Endodermal cell (in vitro differentiated cells): ENCODE measurements around the gene ZBTB40. TPM values are rescaled to one million over a fixed set of nuclear protein-coding genes. Genes with fewer than 3 reads are reported as not detected.
A peak's percentile ranks its signal among the peaks of the same experiment; 100 is the strongest.

ENCODE experiments used
- DNase-seq: peaks from one replicate; pipeline ENCODE4 v3.0.0-alpha.2; 2017
- H3K27ac ChIP-seq: 2 replicates; pipeline ENCODE4 v1.5.1; 2013; ENCODE audit warnings: mild to moderate bottlenecking, low read depth, low read length, moderate library complexity
- H3K27me3 ChIP-seq: 2 replicates; pipeline ENCODE4 v1.6.1; 2013; ENCODE audit warnings: mild to moderate bottlenecking, low read length, moderate library complexity; ENCODE audit not compliant: insufficient read depth, control insufficient read depth, poor library complexity, severe bottlenecking
- H3K36me3 ChIP-seq: 2 replicates; pipeline ENCODE4 v1.7.0; 2013; ENCODE audit warnings: mild to moderate bottlenecking, low read length, moderate library complexity; ENCODE audit not compliant: control insufficient read depth, insufficient read depth
- H3K4me1 ChIP-seq: one replicate; pipeline ENCODE4 v1.7.0; 2013; ENCODE audit warnings: low read length; ENCODE audit not compliant: control insufficient read depth, insufficient read depth
- H3K4me3 ChIP-seq: 2 replicates; pipeline ENCODE4 v1.5.1; 2013; ENCODE audit warnings: mild to moderate bottlenecking, low read length, moderate library complexity
- H3K9ac ChIP-seq: 2 replicates; pipeline ENCODE4 v1.6.1; 2013; ENCODE audit warnings: mild to moderate bottlenecking, low read length, moderate library complexity; ENCODE audit not compliant: poor library complexity, severe bottlenecking; ENCODE audit errors: extremely low read depth
- H3K9me3 ChIP-seq: 2 replicates; pipeline ENCODE4 v1.6.1; 2013; ENCODE audit warnings: mild to moderate bottlenecking, low read length, moderate library complexity; ENCODE audit not compliant: control insufficient read depth
- H3K27ac Mint-ChIP-seq: 2 replicates; pipeline ENCODE4 v1.8.0; 2020; ENCODE audit warnings: mixed read lengths
- H3K27me3 Mint-ChIP-seq: 2 replicates; pipeline ENCODE4 v1.8.0; 2021; ENCODE audit warnings: mild to moderate bottlenecking, mixed read lengths; ENCODE audit not compliant: insufficient read depth
- H3K36me3 Mint-ChIP-seq: 2 replicates; pipeline ENCODE4 v1.8.0; 2020; ENCODE audit warnings: low read depth, mixed read lengths
- H3K4me1 Mint-ChIP-seq: 2 replicates; pipeline ENCODE4 v1.8.0; 2020; ENCODE audit warnings: mixed read lengths
- H3K4me3 Mint-ChIP-seq: 2 replicates; pipeline ENCODE4 v1.8.0; 2020; ENCODE audit warnings: mild to moderate bottlenecking, moderate library complexity, mixed read lengths
- H3K9me3 Mint-ChIP-seq: 2 replicates; pipeline ENCODE4 v1.8.0; 2020; ENCODE audit warnings: mild to moderate bottlenecking, mixed read lengths
- CTCF ChIP-seq: fragments of 200-600 bp; sonication (generic); conservative IDR thresholded peaks from 2 replicates; pipeline ENCODE4 v1.5.0; 2021; ENCODE audit warnings: antibody characterized with exemption, mild to moderate bottlenecking
- WGBS, 2 experiments: methylation state at CpG; one replicate each; pipeline versions ENCODE4 v1.1.5 to v1.1.7; 2013; ENCODE audit warnings: missing lambda C conversion rate in 2 of 2, mixed read lengths in 1 of 2; ENCODE audit not compliant: insufficient coverage in 1 of 2, insufficient read length in 1 of 2; 5-methylcytosine and 5-hydroxymethylcytosine counted together
- total RNA-seq, 2 donors: library from RNA; stranded (reverse); fragmentation: NEBNext Ultra II Directional in 1 of 2; extraction: Animal tissue kit (Norgen Biotek cat#: 25700) in 1 of 2; gene quantifications; 2 replicates in 1 of 2; 3 replicates in 1 of 2; pipeline ENCODE4 v1.2.1, GENCODE V29; 2021

ZBTB40 gene
- total RNA-seq, 2 donors from 2014 or later: 18.5 to 29.7 TPM

DNA sequence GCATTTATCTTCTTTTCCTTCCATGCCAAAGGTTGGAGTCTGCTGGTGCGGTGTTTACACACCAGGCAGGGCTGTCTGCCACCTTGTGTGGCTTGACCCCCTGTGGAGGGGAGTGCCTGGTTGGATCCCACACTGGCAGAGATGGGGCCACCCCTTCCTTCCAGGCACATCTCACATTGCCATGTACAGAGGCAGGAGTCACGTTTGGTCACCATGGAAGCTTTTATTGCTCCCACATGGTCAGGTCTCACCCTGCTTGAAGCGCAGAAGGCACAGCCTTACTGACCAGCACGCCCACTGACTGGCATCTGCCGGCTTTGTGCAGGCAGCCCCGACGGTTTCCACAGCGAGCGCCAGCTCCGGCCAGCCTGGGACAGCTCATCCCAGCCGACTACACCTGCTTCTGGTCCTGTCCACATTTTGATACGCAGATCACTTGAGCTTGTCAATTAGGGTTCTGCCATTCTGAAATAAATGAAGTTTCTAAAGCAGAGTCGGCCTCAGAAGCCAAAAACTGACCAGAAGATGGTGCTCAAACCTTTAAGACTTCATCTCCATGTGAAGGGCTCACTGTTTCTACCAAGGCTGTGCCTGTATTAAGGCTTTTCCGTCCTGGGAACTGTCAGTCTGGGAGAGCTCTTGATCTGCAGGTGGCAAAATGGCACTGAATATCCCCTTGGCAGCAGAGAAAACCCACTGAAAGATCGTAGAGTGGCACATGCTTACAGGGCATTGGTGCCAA, 76.1 kb downstream of the ZBTB40 start:
- no peaks in the 10 kb centered on the region for H3K9me3 Mint-ChIP-seq
- Histone ChIP-seq H3K4me3 (no peak overlapping the region), H3K9ac (no peak overlapping the region), H3K4me1 (peaks cover 16% of the 10 kb centered on the region), H3K27me3 (no peaks in the 10 kb centered on the region), H3K36me3 (peaks cover 41% of the 10 kb centered on the region), H3K9me3 (no peaks in the 10 kb centered on the region), H3K27ac (no peak overlapping the region)
- peaks cover 36% of the 10 kb centered on the region for H3K36me3 Mint-ChIP-seq
- TF ChIP-seq CTCF: peak; percentile 67
- H3K27ac Mint-ChIP-seq: peak overlapping the region; percentile 12
- H3K27me3 Mint-ChIP-seq: no peaks in the 10 kb centered on the region
- 86 to 89% methylated on average over 13 to 15 of the region's 15 CpGs for WGBS, 2 experiments
- DNase-seq: peak; percentile 72
- H3K4me1 Mint-ChIP-seq: peaks cover 17% of the 10 kb centered on the region
- no peak overlapping the region for H3K4me3 Mint-ChIP-seq

DNA sequence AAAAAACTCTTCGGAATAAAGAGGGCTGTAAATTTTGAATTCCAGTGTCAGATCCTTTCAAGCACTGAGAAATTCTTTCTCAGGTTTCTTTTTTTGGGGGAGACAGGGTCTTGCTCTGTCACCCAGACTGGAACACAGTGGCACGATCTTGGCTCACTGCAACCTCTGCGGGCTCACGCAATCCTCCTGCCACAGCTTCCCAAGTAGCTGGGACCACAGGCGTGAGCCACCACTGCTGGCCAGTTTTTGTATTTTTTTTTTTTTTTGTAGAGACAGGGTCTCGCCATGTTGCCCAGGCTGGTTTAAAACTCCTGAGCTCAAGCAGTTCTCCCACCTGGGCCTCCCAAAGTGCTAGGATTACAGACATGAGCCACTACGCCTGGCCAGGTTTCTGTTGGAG, 76.8 kb downstream of the ZBTB40 start:
- no peak overlapping the region for H3K27ac ChIP-seq
- TF ChIP-seq CTCF: no peak
- H3K4me1 Mint-ChIP-seq: peaks cover 17% of the 10 kb centered on the region
- H3K4me3 ChIP-seq: no peak overlapping the region
- H3K9ac ChIP-seq: no peak overlapping the region
- DNase-seq: no peak
- peaks cover 35% of the 10 kb centered on the region for H3K36me3 ChIP-seq
- no peaks in the 10 kb centered on the region for H3K27me3 Mint-ChIP-seq
- H3K9me3 Mint-ChIP-seq: no peaks in the 10 kb centered on the region
- H3K9me3 ChIP-seq: no peaks in the 10 kb centered on the region
- no peak overlapping the region for H3K4me3 Mint-ChIP-seq
- peaks cover 16% of the 10 kb centered on the region for H3K4me1 ChIP-seq
- H3K27ac Mint-ChIP-seq: no peak overlapping the region
- 95 to 97% methylated on average over 4 to 7 of the region's 7 CpGs for WGBS, 2 experiments
- peaks cover 32% of the 10 kb centered on the region for H3K36me3 Mint-ChIP-seq
- no peaks in the 10 kb centered on the region for H3K27me3 ChIP-seq

- Mint-ChIP-seq H3K27me3 (no peaks in the 10 kb centered on the region), H3K4me3 (no peak overlapping the region), H3K36me3 (peaks cover 23% of the 10 kb centered on the region), H3K9me3 (no peaks in the 10 kb centered on the region), H3K4me1 (peaks cover 17% of the 10 kb centered on the region), H3K27ac (peak overlapping the region; percentile 23)
- 89 to 94% methylated on average over 10 to 12 of the region's 12 CpGs for WGBS, 2 experiments
- DNase-seq: no peak
- H3K4me1 ChIP-seq: peaks cover 16% of the 10 kb centered on the region
- peaks cover 20% of the 10 kb centered on the region for H3K36me3 ChIP-seq
- H3K9ac ChIP-seq: no peak overlapping the region
- no peaks in the 10 kb centered on the region for H3K9me3 ChIP-seq
- no peaks in the 10 kb centered on the region for H3K27me3 ChIP-seq
- no peak for TF ChIP-seq CTCF
- H3K4me3 ChIP-seq: no peak overlapping the region
- no peak overlapping the region for H3K27ac ChIP-seq
These were observed 78.4 kb downstream of the ZBTB40 start for GRCh38 chr1:22529901-22530621.
